Measurements from ENCODE around the gene LMTK2.
A peak's percentile ranks its signal among the peaks of the same experiment; 100 is the strongest.

LMTK2 gene

DNA sequence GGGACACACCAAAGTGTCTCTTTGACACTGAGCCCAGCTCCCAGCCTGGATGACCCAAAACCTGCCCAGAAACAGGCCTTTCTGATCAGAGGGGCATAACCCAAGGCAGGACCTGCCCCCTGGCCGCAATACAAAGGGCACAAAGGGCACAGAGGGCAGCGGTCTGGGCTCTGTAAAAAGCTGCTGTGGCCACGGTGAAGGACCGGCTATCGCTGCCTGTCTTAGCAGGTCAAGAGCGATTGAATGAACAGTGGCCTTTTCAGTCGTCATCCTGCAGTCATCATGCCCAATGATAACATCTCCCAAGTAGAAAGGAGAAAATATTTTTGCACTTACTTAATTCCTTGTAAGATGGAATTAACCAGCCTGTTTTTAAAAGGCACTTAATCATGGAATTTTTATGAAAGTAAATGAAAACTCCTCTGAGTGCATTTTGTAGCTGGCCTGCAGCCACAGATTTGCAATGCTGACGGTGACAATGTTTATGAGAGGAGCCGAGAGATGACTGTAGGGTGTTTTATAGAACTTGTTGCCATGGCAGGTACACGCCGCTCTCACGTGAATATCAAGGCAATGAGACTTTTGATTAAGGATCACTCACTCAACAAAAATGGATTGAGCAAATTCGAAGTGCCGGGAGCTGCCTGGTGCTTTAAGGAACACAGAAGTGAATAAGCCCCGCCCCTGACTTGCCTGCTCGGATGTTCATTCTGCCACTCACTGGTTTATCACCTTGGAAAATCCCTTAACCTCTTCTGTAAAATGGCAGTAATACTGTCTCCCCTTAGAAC is 57.2 kb downstream of the LMTK2 start:
- H3K4me3 ChIP-seq (ENCODE audit: low read depth, low read length): peak overlapping the region; percentile 10
- TF ChIP-seq, protein P1, sequence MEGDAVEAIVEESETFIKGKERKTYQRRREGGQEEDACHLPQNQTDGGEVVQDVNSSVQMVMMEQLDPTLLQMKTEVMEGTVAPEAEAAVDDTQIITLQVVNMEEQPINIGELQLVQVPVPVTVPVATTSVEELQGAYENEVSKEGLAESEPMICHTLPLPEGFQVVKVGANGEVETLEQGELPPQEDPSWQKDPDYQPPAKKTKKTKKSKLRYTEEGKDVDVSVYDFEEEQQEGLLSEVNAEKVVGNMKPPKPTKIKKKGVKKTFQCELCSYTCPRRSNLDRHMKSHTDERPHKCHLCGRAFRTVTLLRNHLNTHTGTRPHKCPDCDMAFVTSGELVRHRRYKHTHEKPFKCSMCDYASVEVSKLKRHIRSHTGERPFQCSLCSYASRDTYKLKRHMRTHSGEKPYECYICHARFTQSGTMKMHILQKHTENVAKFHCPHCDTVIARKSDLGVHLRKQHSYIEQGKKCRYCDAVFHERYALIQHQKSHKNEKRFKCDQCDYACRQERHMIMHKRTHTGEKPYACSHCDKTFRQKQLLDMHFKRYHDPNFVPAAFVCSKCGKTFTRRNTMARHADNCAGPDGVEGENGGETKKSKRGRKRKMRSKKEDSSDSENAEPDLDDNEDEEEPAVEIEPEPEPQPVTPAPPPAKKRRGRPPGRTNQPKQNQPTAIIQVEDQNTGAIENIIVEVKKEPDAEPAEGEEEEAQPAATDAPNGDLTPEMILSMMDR (IDR thresholded peaks at IDR 0.05; ENCODE audit: control insufficient read depth, extremely low read depth, insufficient read depth): no peak
- DNase-seq (ENCODE audit: low read depth): peak; percentile 73

DNA sequence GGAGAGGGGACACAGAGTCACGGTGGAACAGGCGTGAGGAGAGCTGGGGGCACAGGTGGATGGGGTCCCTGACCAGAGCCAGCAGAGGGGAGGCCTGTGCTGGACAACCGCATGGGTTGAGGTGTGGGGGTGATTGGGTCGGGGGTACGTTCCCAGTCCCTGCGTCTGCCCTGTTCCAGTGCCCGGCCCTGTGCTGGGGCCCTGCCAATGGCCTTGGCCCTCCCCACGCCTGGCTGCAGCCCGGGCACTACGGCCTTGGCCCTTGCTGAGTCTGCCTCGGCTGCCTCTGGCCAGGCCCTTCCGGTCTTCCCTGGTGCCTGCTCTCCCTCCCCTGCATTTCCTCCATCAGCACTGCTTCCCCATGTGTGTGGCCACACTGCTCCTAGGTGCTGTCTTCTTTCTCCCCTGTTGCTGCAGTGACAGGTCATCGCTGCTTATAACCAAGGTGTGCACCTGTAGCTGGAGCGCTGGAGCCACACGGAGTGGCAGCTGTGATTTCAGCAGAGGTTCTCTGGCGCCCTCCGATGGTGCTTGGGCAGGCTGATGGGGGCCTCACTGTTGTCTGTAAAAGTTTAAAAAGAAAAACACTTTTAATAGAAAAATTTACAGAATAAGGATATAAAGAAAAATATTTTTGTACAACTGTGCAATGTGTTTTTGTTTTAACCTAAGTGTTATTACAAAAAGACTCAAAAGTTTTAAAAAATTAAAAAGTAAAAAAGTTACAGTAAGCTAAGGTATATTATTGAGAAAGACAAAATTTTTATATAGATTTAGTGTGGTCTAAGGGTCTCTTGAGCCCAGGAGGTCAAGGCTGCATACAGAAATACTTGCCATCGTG is 59.4 kb downstream of the LMTK2 start:
- no peak overlapping the region for H3K4me3 ChIP-seq (ENCODE audit: low read depth, low read length)
- TF ChIP-seq, protein P1 (IDR thresholded peaks at IDR 0.05; ENCODE audit: control insufficient read depth, extremely low read depth, insufficient read depth): peak; percentile 86
- no peak for DNase-seq (ENCODE audit: low read depth)

DNA sequence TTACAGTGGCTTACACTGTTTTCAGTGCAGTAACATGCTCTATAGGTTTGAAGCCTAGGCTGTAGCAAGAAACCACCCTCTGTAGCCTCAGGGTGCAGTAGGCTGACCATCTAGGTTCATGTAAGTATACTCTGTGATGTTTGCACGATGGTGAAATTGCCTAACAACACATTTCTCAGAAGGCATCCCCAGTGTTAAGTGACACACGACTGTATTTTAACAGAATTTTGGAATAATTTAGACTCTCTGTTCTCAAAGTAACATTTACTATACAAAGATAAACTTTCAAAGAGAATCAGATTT is 60.0 kb downstream of the LMTK2 start:
- TF ChIP-seq, protein P1 (IDR thresholded peaks at IDR 0.05; ENCODE audit: control insufficient read depth, extremely low read depth, insufficient read depth): no peak
- no peak for DNase-seq (ENCODE audit: low read depth)
- no peak overlapping the region for H3K4me3 ChIP-seq (ENCODE audit: low read depth, low read length)

DNA sequence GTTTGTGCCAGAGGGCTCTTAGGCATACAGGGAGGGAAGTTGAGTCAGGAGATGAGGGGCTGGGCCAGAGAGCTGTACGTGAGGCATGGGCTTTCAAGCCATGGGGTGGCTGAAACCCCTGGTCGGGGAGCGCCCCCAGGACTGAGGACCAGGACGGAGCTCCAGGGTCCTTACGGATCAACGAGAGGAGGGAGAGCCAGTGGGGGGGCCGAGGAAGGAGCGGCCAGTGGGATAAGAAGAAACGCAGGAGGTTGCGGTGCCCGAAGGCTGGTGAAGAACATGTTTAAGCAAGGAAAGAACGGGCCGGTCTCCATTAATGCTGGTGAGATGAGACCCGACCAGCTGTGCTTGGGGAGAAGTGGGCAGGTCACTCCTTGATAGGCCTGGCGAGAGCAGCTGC is 61.0 kb downstream of the LMTK2 start:
- TF ChIP-seq, protein P1 (IDR thresholded peaks at IDR 0.05; ENCODE audit: control insufficient read depth, extremely low read depth, insufficient read depth): no peak
- H3K4me3 ChIP-seq (ENCODE audit: low read depth, low read length): no peak overlapping the region
- DNase-seq (ENCODE audit: low read depth): no peak

DNA sequence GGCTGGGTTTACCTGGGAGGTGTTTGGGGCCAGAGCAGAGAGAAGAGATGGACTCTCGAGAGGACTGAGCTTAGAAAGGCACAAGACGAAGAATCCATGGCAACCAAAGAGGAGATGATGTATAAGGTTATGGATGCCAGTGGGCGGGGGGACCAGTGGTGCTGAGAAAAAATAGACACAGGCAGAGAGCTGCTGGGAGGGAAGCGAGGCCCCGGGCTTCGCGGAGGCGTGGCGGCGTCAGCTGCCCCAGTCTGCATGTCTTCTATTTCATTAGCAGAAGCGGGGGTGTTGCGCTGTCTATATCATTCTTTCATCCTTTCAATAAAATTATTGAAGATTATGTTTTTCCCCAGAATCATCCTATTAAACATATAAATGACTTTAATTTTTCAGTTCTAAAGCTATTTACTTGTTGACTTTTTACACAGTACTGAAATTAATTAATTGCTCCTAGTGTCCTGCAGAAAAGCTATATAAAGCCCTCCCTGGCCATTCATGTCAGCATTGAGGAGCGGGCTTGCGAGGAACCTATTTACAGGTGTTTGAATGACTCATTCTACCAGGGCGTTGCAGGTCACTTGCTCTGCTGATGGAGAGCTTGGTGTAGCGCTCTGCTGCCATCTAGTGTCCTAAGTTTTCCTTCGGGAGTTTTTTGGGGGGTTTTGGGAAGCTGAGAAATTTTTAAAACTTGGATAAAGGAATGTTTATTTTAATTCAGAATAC is 61.7 kb downstream of the LMTK2 start:
- H3K4me3 ChIP-seq (ENCODE audit: low read depth, low read length): no peak overlapping the region
- TF ChIP-seq, protein P1 (IDR thresholded peaks at IDR 0.05; ENCODE audit: control insufficient read depth, extremely low read depth, insufficient read depth): peak; percentile 81
- peak; percentile 73 for DNase-seq (ENCODE audit: low read depth)

DNA sequence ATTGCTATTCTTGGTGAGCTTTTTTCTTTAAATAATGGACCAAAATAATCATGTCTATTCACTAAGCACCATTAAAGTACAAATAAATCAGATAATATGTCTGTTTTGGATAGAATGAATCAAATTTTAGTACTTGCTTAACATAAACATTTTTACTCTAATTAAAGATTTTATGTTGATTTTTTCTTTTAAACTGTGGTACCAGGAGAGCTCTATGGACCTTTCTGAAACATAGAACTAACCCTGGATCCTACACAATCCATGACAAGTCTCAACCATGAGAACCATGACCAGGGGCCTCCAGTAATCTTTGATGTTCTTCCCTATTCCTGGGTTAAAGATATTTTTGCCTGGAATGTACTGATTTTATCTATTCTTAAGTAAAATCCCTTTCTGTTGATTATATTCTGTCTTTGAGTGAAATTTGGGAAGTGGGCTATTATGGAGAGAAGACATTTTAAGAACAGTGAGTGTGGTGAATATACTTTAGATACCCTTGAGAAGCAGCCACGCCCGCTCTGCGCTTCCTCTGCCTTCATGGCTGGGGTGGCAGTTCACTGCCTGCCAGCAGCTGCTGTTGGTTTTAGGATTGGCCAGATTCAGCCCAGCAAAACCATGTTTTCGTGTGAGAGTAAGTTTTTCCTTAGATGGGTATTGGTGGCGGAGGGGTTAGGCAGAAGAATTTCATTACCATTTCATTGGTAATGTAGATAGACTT is 62.4 kb downstream of the LMTK2 start:
- DNase-seq (ENCODE audit: low read depth): no peak
- H3K4me3 ChIP-seq (ENCODE audit: low read depth, low read length): no peak overlapping the region
- TF ChIP-seq, protein P1 (IDR thresholded peaks at IDR 0.05; ENCODE audit: control insufficient read depth, extremely low read depth, insufficient read depth): no peak
